ENCODE measurements around the gene BCORL1.

Gene BCORL1, protein sequence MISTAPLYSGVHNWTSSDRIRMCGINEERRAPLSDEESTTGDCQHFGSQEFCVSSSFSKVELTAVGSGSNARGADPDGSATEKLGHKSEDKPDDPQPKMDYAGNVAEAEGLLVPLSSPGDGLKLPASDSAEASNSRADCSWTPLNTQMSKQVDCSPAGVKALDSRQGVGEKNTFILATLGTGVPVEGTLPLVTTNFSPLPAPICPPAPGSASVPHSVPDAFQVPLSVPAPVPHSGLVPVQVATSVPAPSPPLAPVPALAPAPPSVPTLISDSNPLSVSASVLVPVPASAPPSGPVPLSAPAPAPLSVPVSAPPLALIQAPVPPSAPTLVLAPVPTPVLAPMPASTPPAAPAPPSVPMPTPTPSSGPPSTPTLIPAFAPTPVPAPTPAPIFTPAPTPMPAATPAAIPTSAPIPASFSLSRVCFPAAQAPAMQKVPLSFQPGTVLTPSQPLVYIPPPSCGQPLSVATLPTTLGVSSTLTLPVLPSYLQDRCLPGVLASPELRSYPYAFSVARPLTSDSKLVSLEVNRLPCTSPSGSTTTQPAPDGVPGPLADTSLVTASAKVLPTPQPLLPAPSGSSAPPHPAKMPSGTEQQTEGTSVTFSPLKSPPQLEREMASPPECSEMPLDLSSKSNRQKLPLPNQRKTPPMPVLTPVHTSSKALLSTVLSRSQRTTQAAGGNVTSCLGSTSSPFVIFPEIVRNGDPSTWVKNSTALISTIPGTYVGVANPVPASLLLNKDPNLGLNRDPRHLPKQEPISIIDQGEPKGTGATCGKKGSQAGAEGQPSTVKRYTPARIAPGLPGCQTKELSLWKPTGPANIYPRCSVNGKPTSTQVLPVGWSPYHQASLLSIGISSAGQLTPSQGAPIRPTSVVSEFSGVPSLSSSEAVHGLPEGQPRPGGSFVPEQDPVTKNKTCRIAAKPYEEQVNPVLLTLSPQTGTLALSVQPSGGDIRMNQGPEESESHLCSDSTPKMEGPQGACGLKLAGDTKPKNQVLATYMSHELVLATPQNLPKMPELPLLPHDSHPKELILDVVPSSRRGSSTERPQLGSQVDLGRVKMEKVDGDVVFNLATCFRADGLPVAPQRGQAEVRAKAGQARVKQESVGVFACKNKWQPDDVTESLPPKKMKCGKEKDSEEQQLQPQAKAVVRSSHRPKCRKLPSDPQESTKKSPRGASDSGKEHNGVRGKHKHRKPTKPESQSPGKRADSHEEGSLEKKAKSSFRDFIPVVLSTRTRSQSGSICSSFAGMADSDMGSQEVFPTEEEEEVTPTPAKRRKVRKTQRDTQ (N-terminal part only)

DNA sequence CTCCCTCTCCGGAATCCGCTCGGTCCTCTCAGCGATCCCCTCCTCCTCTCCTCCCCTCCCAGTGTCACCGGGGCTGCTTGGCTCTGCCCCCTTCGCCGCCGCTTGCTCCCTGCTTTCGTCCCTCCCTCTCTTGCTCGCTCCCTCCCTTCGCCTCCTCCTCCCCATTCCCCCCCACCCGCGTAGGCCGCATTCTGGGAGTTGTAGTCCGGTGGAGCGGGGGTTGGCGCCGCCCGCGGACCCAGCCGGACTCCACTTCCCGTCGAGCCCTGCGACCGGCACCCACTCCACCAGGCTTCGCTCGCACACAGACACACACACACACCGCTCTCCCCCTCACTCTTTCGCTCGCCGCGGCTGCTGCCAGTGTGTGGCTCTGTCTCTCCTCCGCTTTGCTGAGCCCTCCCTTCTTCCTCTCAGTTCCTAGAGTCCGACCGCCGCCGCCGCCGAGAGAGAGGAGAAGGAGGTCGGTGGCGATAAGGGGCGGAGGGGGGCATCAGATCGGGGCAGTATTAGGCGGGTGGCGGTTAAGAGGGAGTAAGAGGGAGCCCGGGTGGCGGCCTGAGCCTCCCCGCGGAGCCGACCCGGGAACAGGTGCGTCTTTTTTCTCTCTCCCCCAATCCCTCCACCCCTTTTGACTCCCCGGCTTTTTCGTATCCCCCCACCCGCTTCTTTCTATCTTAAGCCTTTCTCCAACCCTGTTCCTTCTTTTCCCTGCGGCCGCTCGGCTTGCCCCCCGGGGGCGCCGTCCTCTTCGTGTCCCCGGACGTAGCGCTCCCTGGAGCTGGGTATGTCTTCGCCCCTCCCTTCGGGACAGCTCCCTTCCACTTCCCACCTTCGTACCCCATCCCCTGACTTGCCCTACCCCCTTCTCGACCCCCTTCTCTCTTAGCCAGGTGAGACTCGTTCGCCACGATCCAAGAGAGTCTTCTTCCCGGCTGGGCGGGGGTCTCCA lies at the start of gene BCORL1:
BCORL1 (plus strand) TSS at position 336 of the 952 bp plus-strand sequence. CDS start 22,597 bp downstream, outside the sequence.
- peak; percentile 68 for DNase-seq (ENCODE audit: low read depth)

DNA sequence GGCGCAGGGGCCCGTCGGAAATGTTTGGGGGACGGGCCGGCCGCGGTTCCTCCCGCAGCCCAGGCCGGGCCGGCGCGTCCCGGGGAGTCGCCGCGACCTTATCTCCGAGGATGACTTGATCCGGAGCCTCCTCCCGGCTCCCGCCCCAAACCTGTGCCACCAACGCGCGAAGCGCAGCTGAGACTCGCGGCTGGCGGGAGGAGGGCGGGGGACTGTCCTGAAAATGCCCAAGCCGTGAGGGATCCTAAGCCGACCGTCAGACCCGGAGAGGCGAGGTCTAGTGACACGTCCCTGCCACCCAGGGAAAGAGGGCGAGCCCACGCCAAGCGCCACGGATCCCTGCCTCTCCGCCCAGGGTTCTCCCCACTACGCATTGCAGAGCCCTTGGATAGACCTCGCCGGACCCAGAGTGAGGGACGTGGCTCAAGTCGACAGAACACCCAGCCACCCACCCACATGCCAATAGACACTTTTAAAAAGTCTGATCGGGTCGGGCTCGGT lies 49.6 kb upstream of the BCORL1 start:
- no peak for DNase-seq (ENCODE audit: low read depth)

DNA sequence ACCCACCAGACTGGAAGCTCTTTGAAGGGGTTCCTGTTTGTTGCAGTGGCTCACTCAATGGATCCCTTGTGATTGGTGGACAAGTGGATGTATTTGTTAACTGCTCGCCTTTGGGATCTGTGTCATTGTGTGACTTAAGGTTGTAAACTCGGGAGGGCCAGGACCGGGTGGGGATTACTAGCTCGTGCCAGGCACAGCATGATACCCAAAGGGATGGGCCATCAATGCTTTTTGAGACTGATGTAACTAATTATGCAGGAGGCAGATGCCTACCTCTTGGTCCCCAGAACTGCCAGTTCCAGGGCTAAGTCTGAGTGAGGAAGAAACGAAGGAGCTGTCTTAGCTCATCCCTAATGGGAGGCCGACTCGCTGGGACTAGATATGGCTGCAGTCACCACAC lies 48.7 kb upstream of the BCORL1 start:
- no peak for DNase-seq (ENCODE audit: low read depth)

DNA sequence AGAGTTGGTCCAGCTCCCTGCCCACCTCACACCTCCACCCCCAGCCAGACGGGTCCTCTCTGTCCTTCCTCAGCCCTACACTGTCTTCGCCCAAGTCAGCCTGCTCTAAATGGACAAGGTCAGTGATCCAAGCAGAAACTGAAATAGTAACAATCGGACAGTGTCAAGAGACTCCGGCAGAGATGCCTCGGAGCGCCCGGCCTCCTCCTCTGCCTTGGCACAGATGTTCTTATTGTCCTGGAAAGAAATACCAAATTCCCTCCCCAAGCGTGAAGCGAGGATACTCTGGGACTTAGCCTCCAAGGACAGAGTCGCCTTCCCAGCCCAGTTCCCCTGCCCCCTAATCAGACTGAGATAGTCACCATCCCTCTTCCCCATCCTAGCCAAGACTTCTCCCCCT lies 48.0 kb upstream of the BCORL1 start:
- no peak for DNase-seq (ENCODE audit: low read depth)

DNA sequence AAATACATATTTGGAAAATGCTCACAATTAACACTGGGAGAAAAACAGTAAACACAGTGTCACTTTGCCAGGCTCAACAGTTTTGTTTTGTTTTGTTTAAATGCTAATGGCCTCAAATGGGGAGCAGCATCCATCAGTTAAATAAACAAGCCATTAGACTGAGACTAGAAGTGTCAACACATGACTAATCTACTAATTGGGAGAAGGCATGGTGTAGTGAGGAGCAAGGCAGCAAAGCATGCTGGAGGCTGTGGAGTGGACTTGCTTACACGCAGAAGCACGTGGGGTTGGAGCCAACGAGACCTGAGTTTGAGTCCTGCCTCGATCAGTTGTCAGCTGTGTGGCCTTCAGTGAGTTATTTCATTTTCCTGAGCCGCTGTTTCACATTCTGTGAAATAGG lies 47.5 kb upstream of the BCORL1 start:
- DNase-seq (ENCODE audit: low read depth): no peak

DNA sequence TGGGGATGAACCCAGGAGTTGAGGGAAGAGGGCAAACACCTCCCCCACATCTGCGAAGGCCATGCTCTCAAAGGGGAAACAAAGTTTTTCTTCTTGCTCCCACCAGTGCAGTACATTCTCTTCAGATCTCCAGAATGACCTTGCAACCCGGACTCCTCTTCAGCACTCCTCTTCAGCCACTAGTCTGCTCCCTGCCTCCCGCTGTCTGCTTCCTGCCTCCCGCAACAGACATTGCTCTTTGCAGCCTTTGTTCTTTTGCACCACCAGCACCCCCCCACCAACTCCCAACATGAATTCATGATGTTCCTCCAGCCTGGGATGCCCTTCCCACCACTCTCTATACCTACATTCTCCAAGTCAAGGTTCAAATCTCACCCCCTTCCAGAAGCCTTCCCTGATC lies 44.4 kb upstream of the BCORL1 start:
- no peak for DNase-seq (ENCODE audit: low read depth)

DNA sequence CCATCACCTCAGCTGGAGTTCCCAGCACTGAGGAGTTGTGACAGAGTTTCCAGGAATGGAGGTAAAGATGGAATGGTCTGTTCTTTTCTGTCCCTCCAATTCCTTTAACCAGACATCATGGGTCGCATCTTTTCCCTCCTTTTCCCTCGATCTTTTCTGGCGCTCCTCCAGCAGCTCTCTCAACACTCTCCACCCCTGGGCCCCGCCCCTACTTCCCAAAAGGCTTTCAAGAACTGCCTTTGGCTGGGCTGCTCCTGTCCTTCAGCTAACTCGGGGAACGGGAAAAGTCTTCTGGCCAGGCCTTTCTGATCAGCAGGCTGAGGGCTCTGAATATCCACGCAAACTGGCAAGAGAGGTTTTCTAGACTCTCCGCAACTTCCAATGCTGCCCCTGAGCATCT lies 42.4 kb upstream of the BCORL1 start:
- DNase-seq (ENCODE audit: low read depth): no peak

DNA sequence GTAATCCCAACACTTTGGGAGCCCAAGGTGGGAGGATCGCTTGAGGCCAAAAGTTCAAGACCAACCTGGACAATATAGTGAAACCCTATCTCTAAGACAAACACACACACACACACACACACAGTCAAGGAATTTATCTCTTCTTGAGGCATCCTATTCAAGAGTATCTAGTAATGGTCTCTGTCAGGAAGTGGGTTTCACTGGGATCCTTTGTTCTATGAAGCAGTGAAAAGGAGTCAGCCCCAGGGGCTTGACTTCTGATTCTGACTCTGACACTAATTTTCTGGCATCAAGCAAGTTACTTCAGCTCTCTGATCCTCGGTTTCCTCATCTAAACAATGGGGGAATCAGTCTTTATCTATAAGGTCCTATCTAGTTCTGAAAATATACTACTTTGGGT lies 41.7 kb upstream of the BCORL1 start:
- no peak for DNase-seq (ENCODE audit: low read depth)

DNA sequence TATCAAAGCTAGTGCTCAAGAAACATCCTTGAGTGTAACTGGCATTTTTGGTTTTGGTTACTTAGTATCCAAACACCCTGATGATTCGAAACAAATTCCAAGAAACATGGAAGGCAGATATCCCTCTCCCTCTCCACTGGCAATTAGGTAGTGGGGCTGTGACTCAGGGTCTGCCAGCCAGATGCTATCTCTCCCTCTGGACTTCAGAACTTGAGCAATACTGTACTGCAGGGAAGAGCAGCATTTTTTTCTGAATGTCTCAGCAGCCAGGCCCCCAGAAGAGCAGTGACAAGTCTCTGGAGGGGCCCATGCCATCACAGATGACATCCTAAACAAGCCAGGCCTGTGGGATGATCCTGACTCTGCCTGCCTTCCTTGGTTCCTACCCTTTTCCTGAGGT lies 37.3 kb upstream of the BCORL1 start:
- no peak for DNase-seq (ENCODE audit: low read depth)

DNA sequence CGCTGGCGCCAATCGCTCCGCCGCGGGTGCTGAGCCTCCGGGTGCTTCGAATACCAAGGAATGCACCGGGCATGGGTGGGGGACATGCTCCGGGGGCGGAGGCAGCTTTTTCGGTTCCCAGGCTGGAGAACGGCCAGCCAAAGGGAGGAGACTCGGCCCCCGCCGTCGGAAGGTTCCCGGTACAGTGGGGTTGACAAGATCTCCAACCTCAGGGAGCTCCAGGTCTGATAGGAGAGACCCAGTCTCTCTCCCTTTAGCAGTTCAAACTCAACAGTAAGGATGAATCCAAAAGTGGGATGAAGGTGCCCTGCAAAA lies 29.1 kb upstream of the BCORL1 start:
- no peak for DNase-seq (ENCODE audit: low read depth)

DNA sequence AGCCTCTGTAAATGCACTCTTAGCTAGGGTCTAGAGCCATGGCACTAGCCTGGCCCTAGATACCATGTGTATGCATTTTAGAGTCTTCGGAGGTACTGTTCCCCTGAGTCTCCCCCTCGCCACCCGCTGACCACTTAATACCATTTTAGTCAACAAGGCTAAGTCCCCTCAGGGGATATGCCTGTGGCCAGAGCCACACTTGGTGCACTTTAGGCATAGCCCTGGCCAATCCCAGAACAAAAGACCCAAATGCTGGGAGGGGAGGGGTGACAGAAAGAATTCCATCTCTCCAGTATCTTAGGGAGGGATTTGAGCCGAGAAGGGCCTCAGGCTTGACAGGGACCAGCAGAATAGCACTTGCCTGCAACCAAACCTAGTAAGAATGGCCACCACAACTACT lies 28.6 kb upstream of the BCORL1 start:
- DNase-seq (ENCODE audit: low read depth): no peak

DNA sequence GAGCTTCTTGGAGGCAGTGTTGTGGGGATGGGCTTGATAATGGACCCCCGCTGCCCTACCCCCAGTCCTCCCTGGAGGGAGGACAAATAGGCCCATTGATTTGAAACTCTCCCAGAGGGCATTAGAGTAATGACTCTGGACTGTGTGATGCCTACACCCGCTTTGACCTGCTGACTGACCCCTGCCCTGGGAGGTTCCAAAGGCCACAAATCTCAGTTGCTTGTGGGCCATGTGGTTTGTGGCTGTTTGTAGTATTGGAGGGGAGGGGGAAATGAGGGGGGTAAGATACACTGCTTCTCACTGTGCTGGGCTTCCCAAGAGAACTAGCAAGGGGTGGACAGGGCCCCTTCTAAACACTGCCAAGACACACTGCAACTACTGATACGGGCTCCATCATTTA lies 27.6 kb upstream of the BCORL1 start:
- no peak for DNase-seq (ENCODE audit: low read depth)

DNA sequence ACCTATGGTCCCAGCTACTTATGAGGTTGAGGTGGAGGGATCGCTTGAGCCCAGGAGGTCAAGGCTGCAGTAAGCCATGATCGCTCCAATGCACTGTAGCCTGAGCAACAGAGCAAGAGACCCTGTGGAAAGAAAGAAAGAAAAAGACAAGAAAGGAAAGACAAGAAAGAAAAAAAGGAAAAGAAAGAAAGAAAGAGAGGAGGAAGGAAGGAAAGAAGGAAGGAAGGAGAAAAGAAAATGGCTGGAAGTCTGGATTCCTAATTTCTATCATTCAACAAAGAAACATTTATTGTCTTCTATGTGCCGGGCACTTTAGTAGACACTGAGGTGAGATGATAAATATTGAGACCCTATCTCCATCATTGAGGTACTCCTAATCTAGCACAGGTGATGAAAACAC lies 26.8 kb upstream of the BCORL1 start:
- no peak for DNase-seq (ENCODE audit: low read depth)

DNA sequence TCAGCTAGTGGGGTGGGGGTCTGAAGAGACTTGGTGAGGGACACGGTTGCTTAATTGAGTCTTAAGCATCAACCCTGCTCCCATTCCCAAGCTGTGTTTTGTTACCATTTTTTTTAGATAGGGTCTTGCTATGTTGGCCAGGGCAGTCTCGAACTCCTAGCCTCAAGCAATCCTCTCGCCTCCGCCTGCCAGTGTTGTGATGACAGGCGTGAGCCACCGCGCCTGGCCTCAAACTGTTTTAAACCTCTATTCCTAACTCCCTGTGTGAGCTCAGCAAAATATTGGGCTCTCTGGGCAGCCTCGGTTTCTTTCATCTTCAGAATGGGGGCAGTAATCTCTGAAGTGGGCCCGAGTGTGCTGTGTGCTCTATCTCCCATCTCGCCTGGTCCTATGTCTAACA lies 26.3 kb upstream of the BCORL1 start:
- DNase-seq (ENCODE audit: low read depth): no peak

DNA sequence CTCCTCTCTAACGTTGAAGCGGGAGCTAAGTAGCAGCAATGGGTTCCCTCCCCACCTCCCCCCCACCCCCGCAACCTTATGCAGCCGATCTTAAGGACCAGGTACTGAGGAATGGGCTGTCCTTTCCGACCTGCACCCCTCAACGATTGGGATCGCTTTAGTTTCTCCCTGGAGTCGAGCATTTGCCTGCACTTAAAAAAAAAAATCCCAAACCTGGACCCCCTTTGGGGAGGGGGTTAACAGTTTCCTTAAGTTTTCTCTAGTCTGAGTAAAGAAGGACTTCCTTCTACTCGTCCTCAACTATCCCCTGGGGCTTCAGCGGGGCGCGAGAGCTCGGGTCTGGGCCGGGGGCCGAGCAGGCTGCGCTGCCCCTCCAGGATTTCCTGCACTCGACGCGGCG lies 25.7 kb upstream of the BCORL1 start:
- DNase-seq (ENCODE audit: low read depth): no peak

DNA sequence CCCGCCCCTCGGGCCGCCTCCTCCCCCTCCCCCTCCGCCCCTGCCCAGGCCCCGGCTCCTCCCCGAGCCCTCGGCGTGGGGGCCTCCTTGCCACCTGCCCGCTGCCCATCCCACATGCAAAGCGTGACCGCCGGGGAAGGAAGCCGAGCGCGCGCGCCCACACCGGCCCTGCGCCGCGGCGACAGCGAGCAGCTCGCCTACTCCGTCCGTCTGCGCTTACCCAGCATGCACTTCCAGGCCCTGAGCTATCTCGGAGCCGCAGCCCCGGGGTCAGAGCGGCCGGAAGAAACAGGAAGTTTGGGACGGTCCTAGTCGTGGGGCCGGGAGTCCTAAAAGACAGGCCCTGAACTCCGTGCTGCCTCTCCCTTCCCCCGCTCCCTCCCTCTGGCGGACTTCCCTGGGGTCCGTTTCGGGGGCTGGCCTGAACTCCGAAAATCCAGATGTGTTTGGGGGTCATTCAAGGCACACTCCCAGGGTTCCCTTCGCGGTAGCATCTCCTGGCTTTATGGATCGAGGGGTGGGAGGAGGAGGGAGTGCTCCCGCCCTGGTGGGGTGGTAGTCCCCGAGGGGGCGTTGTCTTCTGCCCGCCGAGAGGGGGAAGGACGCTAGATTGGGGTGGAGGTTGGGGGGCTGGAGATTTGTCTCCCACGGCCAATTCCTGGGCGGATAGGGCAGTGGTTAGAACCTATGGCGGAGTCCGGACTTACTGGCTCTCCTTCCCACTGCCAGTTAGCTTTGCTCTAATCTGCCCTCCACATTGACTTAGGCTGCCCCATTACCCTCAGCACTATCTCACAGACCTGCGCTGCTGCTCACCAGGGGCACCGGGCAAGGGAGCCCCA lies 25.0 kb upstream of the BCORL1 start:
- DNase-seq (ENCODE audit: low read depth): no peak

DNA sequence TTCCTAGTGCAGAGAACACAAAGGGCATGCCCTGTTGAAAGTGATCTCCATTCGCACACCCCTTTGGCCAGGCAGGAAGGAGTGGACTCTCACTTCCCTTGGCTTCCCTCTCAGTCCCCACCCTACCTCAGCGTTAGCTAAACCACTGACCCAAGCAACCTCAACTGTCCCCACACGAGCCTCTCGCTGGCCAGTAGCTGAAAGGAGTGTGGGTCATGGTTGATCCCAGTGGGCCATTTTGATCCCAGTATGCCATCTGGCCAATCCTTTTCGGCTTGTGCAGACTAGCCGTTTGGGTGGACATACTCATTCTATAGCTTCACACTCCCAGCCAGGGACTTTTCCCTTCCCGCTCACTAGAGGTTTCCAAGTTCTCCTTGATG lies 24.4 kb upstream of the BCORL1 start:
- no peak for DNase-seq (ENCODE audit: low read depth)

DNA sequence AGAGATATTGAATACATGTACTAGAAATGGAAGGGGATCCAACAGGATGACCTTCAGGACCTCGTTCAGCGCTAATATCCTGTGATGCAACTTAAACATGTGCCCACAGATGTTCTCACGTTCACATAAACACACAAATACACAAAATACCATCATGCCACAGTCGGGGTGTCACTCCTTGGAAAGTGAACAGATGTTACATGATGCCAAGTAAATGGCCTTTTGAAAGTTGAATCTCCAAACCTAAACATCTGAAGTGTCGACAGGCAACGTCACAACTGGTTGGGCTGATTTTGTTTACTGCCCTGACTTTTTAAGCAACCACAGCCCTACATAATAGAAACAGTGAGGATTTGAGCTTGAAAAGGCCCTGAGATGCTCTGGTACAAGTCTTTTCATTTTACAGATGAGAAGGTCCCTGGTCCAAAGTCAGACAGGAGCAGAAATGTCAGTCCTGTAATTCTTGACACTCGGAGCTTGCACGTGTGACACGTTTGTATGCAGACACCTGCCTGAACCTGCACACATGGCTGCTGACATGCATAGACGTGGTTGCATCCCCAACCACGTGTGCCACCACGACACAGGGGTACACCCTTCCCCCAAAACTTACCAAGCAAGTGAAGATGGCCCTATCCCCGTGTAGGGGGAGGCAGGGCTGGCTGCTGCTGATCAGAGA lies 23.5 kb upstream of the BCORL1 start:
- no peak for DNase-seq (ENCODE audit: low read depth)

DNA sequence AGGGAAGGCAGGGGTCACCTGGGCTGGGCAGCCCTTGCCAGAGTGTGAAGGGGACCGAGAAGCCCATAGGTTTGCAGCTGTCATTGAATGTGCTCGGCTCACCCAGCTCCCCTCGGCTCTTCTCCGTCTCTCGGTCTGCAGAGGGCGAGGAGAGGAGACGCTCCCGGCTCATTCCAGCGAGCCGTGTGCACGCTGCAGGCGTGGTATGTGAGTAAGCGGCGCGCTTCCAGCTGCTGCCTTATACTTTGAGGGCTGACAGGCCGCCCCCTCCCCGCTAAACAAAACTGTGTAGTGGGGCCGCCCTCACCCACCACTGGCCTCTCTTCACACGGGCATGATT lies 23.0 kb upstream of the BCORL1 start:
- no peak for DNase-seq (ENCODE audit: low read depth)

Measured in stimulated activated CD8-positive, alpha-beta memory T cell treated with anti-CD3 and anti-CD28 coated beads, Interleukin-15, amount 100 ng/mL, for 1 hour (primary cell).